Brain microvascular endothelial cell (primary cell): Measurements from ENCODE around the gene PLEKHA6.

Source experiments
- DNase-seq: peaks from one replicate; pipeline ENCODE4 v3.0.0-alpha.2; 2020
- H3K27ac ChIP-seq: fragments of 250-450 bp; sonication (Bioruptor Pico); 2 replicates; pipeline ENCODE4 v1.5.1; 2020; ENCODE audit warnings: mild to moderate bottlenecking, moderate library complexity
- H3K27me3 ChIP-seq: fragments of 250-450 bp; sonication (Bioruptor Pico); replicated peaks from 2 replicates; pipeline ENCODE4 v1.5.1; 2020; ENCODE audit warnings: mild to moderate bottlenecking
- H3K36me3 ChIP-seq: fragments of 250-450 bp; sonication (Bioruptor Pico); replicated peaks from 2 replicates; pipeline ENCODE4 v1.5.1; 2020; ENCODE audit warnings: mild to moderate bottlenecking
- H3K4me3 ChIP-seq: 2 replicates; pipeline ENCODE4 v1.5.1; 2011; ENCODE audit warnings: low read depth, mild to moderate bottlenecking, control low read depth, low read length, moderate library complexity
- in situ Hi-C: cut with HindIII; loops from 2 replicates; pipeline ENCODE4 v1.10.0; 2017; ENCODE audit warnings: low sequenced_read_pairs, low pct_ligation_motif_present
- TF ChIP-seq, protein P1 (sequence below): IDR thresholded peaks from 2 replicates; pipeline ENCODE4 v1.5.1; 2011; ENCODE audit warnings: low read depth, mild to moderate bottlenecking, moderate library complexity, low read length, control low read depth, inconsistent platforms; ENCODE audit errors: missing control alignments

The PLEKHA6 gene

DNA sequence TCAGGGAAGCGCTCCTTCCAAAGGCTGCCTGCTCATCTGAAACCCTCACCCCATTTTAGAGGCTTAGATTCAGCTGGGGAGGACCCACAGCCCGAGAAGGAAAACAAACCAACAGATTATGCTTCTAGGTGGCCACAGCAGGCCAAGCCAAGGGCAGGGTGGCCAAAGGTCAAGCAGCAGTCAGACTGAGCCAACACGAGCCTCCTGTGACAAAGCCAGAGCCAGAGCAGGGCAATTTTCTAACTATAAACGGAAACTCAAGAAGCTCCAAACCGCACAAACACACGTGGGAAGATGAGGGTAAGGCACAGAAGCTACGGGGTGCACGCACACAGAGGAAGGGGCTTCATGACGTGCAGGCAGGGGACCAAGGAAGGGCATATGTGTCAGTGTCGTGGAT is 64.1 kb downstream of the PLEKHA6 start:
- TF ChIP-seq, protein P1, sequence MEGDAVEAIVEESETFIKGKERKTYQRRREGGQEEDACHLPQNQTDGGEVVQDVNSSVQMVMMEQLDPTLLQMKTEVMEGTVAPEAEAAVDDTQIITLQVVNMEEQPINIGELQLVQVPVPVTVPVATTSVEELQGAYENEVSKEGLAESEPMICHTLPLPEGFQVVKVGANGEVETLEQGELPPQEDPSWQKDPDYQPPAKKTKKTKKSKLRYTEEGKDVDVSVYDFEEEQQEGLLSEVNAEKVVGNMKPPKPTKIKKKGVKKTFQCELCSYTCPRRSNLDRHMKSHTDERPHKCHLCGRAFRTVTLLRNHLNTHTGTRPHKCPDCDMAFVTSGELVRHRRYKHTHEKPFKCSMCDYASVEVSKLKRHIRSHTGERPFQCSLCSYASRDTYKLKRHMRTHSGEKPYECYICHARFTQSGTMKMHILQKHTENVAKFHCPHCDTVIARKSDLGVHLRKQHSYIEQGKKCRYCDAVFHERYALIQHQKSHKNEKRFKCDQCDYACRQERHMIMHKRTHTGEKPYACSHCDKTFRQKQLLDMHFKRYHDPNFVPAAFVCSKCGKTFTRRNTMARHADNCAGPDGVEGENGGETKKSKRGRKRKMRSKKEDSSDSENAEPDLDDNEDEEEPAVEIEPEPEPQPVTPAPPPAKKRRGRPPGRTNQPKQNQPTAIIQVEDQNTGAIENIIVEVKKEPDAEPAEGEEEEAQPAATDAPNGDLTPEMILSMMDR, result no peak
- Histone ChIP-seq H3K36me3 (no peaks in the 10 kb centered on the region), H3K27me3 (peaks cover 9% of the 10 kb centered on the region), H3K27ac (no peak overlapping the region), H3K4me3 (no peak overlapping the region)
- in situ Hi-C loops, result no loop called here
- DNase-seq, result no peak

DNA sequence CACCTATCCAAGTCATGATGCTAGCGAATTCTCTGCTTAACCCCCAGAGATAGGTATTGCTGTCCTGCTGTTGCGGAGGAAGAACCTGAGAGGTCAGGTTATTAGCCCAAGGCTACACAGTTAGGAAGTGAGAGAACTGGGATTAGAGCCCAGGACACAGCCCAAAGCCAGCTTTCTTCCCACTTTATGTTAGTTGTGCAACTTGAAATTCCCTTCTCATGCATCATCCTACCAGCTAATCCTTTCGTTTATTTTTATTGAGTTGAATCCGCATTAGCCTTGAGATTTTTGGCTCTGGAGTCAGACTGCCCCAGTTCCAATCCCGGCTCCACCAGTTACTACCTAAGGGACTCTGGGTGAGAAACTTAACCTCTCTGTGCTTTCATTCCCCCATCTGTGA is 65.4 kb downstream of the PLEKHA6 start:
- Histone ChIP-seq H3K4me3 (no peak overlapping the region), H3K27me3 (peaks cover 15% of the 10 kb centered on the region), H3K27ac (no peak overlapping the region), H3K36me3 (no peaks in the 10 kb centered on the region)
- in situ Hi-C loops, result no loop called here
- peak; percentile 26 for DNase-seq
- TF ChIP-seq, protein P1, result no peak

DNA sequence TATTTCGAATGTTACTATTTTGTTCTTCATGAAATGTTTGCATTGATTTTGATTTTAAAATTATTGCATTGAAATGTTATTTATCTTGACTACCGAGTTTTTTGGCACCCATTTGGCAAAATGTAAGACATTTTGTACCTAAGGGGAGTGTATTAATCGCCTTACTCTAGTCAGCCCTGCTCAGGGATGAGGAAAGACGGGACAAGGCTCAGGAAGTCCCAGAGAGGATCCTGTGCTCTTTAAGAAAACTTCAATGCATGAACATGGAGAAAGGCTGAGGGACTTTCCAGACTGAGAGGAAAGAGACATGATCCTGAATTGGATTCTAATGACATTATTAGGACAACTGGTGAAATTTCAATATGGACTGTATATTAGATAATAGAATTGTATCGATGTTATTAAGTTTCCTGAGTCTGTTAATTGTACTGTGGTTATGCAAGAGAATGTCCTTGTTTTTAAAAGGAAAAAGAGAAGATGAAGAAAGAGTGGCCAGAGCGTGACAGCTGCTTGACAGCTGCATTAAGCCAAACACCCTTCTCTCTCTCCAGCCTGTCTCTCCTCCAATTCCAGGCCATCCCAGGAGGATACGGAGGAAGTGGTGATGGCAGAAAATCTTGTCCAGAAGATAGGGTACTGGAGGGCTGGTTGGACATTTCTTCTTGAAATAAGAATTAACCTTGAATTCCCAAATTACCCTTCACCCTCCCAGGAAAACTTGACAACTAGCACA is 66.0 kb downstream of the PLEKHA6 start:
- TF ChIP-seq, protein P1, result no peak
- in situ Hi-C loops, result no loop called here
- Histone ChIP-seq H3K36me3 (no peaks in the 10 kb centered on the region), H3K4me3 (no peak overlapping the region), H3K27ac (no peak overlapping the region), H3K27me3 (peaks cover 17% of the 10 kb centered on the region)
- no peak for DNase-seq

DNA sequence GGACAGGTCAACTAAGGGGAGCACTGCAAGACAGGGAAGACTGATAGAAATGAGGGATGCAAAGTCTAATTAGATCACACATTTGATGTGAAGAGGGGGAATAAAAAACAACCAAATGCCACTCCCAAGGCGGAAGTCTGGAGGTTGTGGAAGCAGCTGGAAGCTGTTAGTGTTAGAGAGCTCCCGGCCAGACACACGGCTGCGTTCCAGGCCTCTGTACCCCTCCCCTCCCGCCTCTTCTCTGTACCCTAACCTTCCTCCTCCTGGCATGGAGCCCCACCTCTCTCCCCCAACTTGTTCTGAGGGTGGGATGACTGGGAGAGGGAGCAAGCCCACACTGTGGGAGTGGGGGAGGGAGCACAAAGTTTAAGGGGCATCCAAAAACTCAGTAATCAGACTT is 67.0 kb downstream of the PLEKHA6 start:
- in situ Hi-C loops, result no loop called here
- DNase-seq, result no peak
- no peak overlapping the region for H3K27ac ChIP-seq
- H3K36me3 ChIP-seq, result no peaks in the 10 kb centered on the region
- H3K4me3 ChIP-seq, result no peak overlapping the region
- peaks cover 22% of the 10 kb centered on the region for H3K27me3 ChIP-seq
- TF ChIP-seq, protein P1, result no peak

DNA sequence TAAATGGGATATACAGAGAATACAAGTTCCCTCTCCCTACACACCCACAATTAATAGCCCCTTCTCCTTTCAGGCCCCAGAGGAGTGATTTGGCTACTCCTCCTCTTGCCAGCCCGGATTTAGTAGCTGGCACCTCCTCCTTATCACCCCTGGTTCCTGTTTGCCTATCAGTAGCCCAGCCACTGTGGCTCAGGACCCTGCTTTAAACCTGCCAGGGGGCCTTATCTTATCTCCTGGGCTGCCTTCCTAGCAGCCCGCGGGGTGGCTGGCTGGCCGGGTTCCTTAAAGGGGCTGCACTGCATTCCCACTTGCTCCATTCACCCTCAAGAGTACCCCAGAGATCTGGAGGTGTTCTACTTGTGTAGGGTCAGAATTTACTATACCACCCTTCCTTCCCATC is 70.4 kb downstream of the PLEKHA6 start:
- Histone ChIP-seq H3K27me3 (peaks cover 41% of the 10 kb centered on the region), H3K27ac (no peak overlapping the region), H3K36me3 (no peaks in the 10 kb centered on the region), H3K4me3 (no peak overlapping the region)
- no peak for DNase-seq
- TF ChIP-seq, protein P1, result no peak
- in situ Hi-C loops, result no loop called here
